ENCODE results near the gene METTL2A.
A peak's percentile ranks its signal among the peaks of the same experiment; 100 is the strongest.
"Not testable (repeated sequence)": the region's sequence is repeated elsewhere in the genome, so short reads cannot be mapped to it uniquely, and the experiment has no call there.

METTL2A gene

GRCh38 chr17:62478880-62479638, 55.4 kb downstream of the METTL2A start:
- WGBS (ENCODE audit: insufficient coverage), result 1% methylated on average over 26 of the region's 84 CpGs
- POLR2A ChIA-PET, result interaction anchor here (1.2 kb wide), 1 partner anchor 9 kb away, joined by 3 read pairs; no protein-coding TSS in a partner anchor
- CTCF ChIA-PET; H3K27me3 ChIP-seq (replicated peaks in 2 of 5; ENCODE audit: control insufficient read depth in 4 of 5, insufficient read depth in 5 of 5, low read length in 4 of 5); H3K36me3 ChIP-seq (ENCODE audit: control insufficient read depth in 4 of 4, insufficient read depth in 4 of 4, low read length in 3 of 4); H3K9me3 ChIP-seq (ENCODE audit: control extremely low read depth in 1 of 5, control insufficient read depth in 4 of 5, insufficient read depth in 2 of 5, low read depth in 1 of 5, low read length in 4 of 5): not testable (repeated sequence)
- H3K4me3 ChIP-seq (ENCODE audit: control insufficient read depth in 1 of 7, extremely low read depth in 1 of 7, insufficient read depth in 4 of 7, low read depth in 2 of 7, low read length in 6 of 7), result peak overlapping the region; percentile 48 to 83 (median 73)
- peak overlapping the region; percentile 85 to 89 for H3K27ac ChIP-seq (ENCODE audit: insufficient read depth in 1 of 2, low read depth in 1 of 2, low read length in 2 of 2, poor library complexity in 1 of 2, severe bottlenecking in 2 of 2)
- H3K4me1 ChIP-seq (ENCODE audit: control extremely low read depth in 1 of 4, control insufficient read depth in 4 of 4, insufficient read depth in 4 of 4, low read length in 3 of 4), result peaks cover 0 to 17% (median 9%) of the 10 kb centered on the region in 4 experiments
- DNase-seq, result peak in 2 of 3 donors; percentile 38 to 56

- H3K27me3 ChIP-seq (replicated peaks in 2 of 5; ENCODE audit: control insufficient read depth in 4 of 5, insufficient read depth in 5 of 5, low read length in 4 of 5); CTCF ChIA-PET; H3K36me3 ChIP-seq (ENCODE audit: control insufficient read depth in 4 of 4, insufficient read depth in 4 of 4, low read length in 3 of 4); H3K9me3 ChIP-seq (ENCODE audit: control extremely low read depth in 1 of 5, control insufficient read depth in 4 of 5, insufficient read depth in 2 of 5, low read depth in 1 of 5, low read length in 4 of 5): not testable (repeated sequence)
- POLR2A ChIA-PET, result interaction anchor here (1.2 kb wide), 1 partner anchor 9 kb away, joined by 3 read pairs; no protein-coding TSS in a partner anchor
- H3K27ac ChIP-seq (ENCODE audit: insufficient read depth in 1 of 2, low read depth in 1 of 2, low read length in 2 of 2, poor library complexity in 1 of 2, severe bottlenecking in 2 of 2), result peak overlapping the region; percentile 85 to 89
- H3K4me3 ChIP-seq (ENCODE audit: control insufficient read depth in 1 of 7, extremely low read depth in 1 of 7, insufficient read depth in 4 of 7, low read depth in 2 of 7, low read length in 6 of 7), result peak overlapping the region; percentile 48 to 83 (median 73)
- 0% methylated on average over 14 of the region's 22 CpGs for WGBS (ENCODE audit: insufficient coverage)
- peaks cover 0 to 17% (median 9%) of the 10 kb centered on the region in 4 experiments for H3K4me1 ChIP-seq (ENCODE audit: control extremely low read depth in 1 of 4, control insufficient read depth in 4 of 4, insufficient read depth in 4 of 4, low read length in 3 of 4)
- DNase-seq, result peak in 2 of 3 donors; percentile 6 to 23
Observed at GRCh38 chr17:62479639-62480258, 56.1 kb downstream of the METTL2A start.

DNA sequence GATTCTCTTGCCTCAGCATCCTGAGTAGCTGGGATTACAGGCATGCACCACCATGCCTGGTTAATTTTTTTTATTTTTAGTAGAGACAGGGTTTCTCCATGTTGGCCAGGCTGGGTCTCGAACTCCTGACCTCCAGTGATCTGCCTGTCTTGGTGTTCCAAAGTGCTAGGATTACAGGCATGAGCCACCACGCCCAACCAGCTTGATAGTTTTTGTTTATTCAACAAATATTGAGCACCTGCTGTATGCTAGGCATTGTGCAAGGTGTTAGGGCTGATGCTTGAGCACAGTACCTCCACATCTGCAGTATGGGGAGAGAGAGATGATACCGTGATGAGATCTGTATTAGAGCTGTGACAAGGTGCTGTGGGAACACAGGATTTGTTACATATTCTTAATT, 58.9 kb downstream of the METTL2A start:
- H3K36me3 ChIP-seq (ENCODE audit: control insufficient read depth in 4 of 4, insufficient read depth in 4 of 4, low read length in 3 of 4); POLR2A ChIA-PET; H3K4me3 ChIP-seq (ENCODE audit: control insufficient read depth in 1 of 7, extremely low read depth in 1 of 7, insufficient read depth in 4 of 7, low read depth in 2 of 7, low read length in 6 of 7); H3K27me3 ChIP-seq (replicated peaks in 2 of 5; ENCODE audit: control insufficient read depth in 4 of 5, insufficient read depth in 5 of 5, low read length in 4 of 5); CTCF ChIA-PET; DNase-seq; H3K27ac ChIP-seq (ENCODE audit: insufficient read depth in 1 of 2, low read depth in 1 of 2, low read length in 2 of 2, poor library complexity in 1 of 2, severe bottlenecking in 2 of 2); H3K9me3 ChIP-seq (ENCODE audit: control extremely low read depth in 1 of 5, control insufficient read depth in 4 of 5, insufficient read depth in 2 of 5, low read depth in 1 of 5, low read length in 4 of 5): not testable (repeated sequence)
- H3K4me1 ChIP-seq (ENCODE audit: control extremely low read depth in 1 of 4, control insufficient read depth in 4 of 4, insufficient read depth in 4 of 4, low read length in 3 of 4), result peaks cover 0 to 10% (median 7%) of the 10 kb centered on the region in 4 experiments
- WGBS (ENCODE audit: insufficient coverage), result 100% methylated on average over 1 of the region's 3 CpGs

- POLR2A ChIA-PET; H3K4me3 ChIP-seq (ENCODE audit: control insufficient read depth in 1 of 7, extremely low read depth in 1 of 7, insufficient read depth in 4 of 7, low read depth in 2 of 7, low read length in 6 of 7); H3K4me1 ChIP-seq (ENCODE audit: control extremely low read depth in 1 of 4, control insufficient read depth in 4 of 4, insufficient read depth in 4 of 4, low read length in 3 of 4); CTCF ChIA-PET; H3K27me3 ChIP-seq (replicated peaks in 2 of 5; ENCODE audit: control insufficient read depth in 4 of 5, insufficient read depth in 5 of 5, low read length in 4 of 5); H3K36me3 ChIP-seq (ENCODE audit: control insufficient read depth in 4 of 4, insufficient read depth in 4 of 4, low read length in 3 of 4); H3K9me3 ChIP-seq (ENCODE audit: control extremely low read depth in 1 of 5, control insufficient read depth in 4 of 5, insufficient read depth in 2 of 5, low read depth in 1 of 5, low read length in 4 of 5): not testable (repeated sequence)
- WGBS (ENCODE audit: insufficient coverage), result no CpG with 5 or more reads among the region's 1 CpG
- peak overlapping the region in 1 of 2 experiments; percentile 14 for H3K27ac ChIP-seq (ENCODE audit: insufficient read depth in 1 of 2, low read depth in 1 of 2, low read length in 2 of 2, poor library complexity in 1 of 2, severe bottlenecking in 2 of 2)
- peak in 2 of 3 donors; percentile 35 to 55 for DNase-seq
Observed at GRCh38 chr17:62490990-62491389, 67.3 kb downstream of the METTL2A start.

DNA sequence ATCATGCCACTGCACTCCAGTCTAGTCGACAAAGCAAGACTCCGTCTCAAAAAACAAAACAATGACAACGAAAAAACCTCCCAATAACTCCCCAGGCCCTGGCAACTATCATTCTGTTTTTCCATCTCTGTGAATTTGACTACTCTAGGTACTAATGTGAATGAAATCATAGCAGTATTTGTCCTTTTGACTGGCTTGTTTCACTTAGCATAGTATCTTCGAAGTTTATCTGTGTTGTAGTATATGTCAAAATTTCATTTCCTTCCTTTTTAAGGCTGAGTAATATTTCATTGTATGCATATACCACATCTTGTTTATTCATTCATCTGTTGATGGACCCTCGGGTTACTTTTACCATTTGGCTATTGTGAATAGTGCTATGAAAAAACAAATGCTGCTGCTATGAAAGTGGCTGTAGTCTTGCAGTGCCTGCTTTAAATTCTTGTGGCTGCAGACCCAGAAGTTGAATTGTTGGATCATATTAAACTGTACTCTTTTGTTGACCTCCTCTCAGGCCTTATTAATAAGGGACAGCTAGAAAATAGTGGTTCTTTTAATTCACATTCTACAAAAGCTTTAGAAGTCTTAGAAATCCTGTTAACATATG, 69.5 kb downstream of the METTL2A start:
- DNase-seq; H3K4me1 ChIP-seq (ENCODE audit: control extremely low read depth in 1 of 4, control insufficient read depth in 4 of 4, insufficient read depth in 4 of 4, low read length in 3 of 4); H3K27me3 ChIP-seq (replicated peaks in 2 of 5; ENCODE audit: control insufficient read depth in 4 of 5, insufficient read depth in 5 of 5, low read length in 4 of 5); H3K4me3 ChIP-seq (ENCODE audit: control insufficient read depth in 1 of 7, extremely low read depth in 1 of 7, insufficient read depth in 4 of 7, low read depth in 2 of 7, low read length in 6 of 7); H3K9me3 ChIP-seq (ENCODE audit: control extremely low read depth in 1 of 5, control insufficient read depth in 4 of 5, insufficient read depth in 2 of 5, low read depth in 1 of 5, low read length in 4 of 5); H3K36me3 ChIP-seq (ENCODE audit: control insufficient read depth in 4 of 4, insufficient read depth in 4 of 4, low read length in 3 of 4); CTCF ChIA-PET; POLR2A ChIA-PET; H3K27ac ChIP-seq (ENCODE audit: insufficient read depth in 1 of 2, low read depth in 1 of 2, low read length in 2 of 2, poor library complexity in 1 of 2, severe bottlenecking in 2 of 2): not testable (repeated sequence)
- no CpG with 5 or more reads among the region's 5 CpGs for WGBS (ENCODE audit: insufficient coverage)

DNA sequence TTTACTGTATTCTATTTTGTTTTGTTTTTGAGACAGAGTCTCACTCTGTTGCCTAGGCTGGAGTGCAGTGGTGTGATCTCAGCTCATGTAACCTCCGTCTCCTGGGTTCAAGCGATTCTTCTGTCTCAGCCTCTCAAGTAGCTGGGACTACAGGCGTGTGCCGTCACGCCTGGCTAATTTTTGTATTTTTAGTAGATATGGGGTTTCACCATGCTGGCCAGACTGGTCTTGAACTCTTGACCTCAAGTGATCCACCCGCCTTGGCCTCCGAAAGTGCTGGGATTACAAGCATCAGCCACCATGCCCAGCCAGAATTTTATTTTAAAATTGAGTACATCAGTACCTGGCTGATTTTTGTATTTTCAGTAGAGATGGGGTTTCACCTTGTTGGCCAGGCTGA, 70.4 kb downstream of the METTL2A start:
- H3K4me3 ChIP-seq (ENCODE audit: control insufficient read depth in 1 of 7, extremely low read depth in 1 of 7, insufficient read depth in 4 of 7, low read depth in 2 of 7, low read length in 6 of 7); H3K27ac ChIP-seq (ENCODE audit: insufficient read depth in 1 of 2, low read depth in 1 of 2, low read length in 2 of 2, poor library complexity in 1 of 2, severe bottlenecking in 2 of 2); H3K36me3 ChIP-seq (ENCODE audit: control insufficient read depth in 4 of 4, insufficient read depth in 4 of 4, low read length in 3 of 4); H3K27me3 ChIP-seq (replicated peaks in 2 of 5; ENCODE audit: control insufficient read depth in 4 of 5, insufficient read depth in 5 of 5, low read length in 4 of 5); POLR2A ChIA-PET; CTCF ChIA-PET; DNase-seq; H3K4me1 ChIP-seq (ENCODE audit: control extremely low read depth in 1 of 4, control insufficient read depth in 4 of 4, insufficient read depth in 4 of 4, low read length in 3 of 4); H3K9me3 ChIP-seq (ENCODE audit: control extremely low read depth in 1 of 5, control insufficient read depth in 4 of 5, insufficient read depth in 2 of 5, low read depth in 1 of 5, low read length in 4 of 5): not testable (repeated sequence)
- 100% methylated on average over 1 of the region's 7 CpGs for WGBS (ENCODE audit: insufficient coverage)

- H3K27me3 ChIP-seq (replicated peaks in 2 of 5; ENCODE audit: control insufficient read depth in 4 of 5, insufficient read depth in 5 of 5, low read length in 4 of 5); H3K4me1 ChIP-seq (ENCODE audit: control extremely low read depth in 1 of 4, control insufficient read depth in 4 of 4, insufficient read depth in 4 of 4, low read length in 3 of 4); H3K9me3 ChIP-seq (ENCODE audit: control extremely low read depth in 1 of 5, control insufficient read depth in 4 of 5, insufficient read depth in 2 of 5, low read depth in 1 of 5, low read length in 4 of 5); H3K36me3 ChIP-seq (ENCODE audit: control insufficient read depth in 4 of 4, insufficient read depth in 4 of 4, low read length in 3 of 4); DNase-seq; H3K27ac ChIP-seq (ENCODE audit: insufficient read depth in 1 of 2, low read depth in 1 of 2, low read length in 2 of 2, poor library complexity in 1 of 2, severe bottlenecking in 2 of 2); CTCF ChIA-PET; H3K4me3 ChIP-seq (ENCODE audit: control insufficient read depth in 1 of 7, extremely low read depth in 1 of 7, insufficient read depth in 4 of 7, low read depth in 2 of 7, low read length in 6 of 7); POLR2A ChIA-PET: not testable (repeated sequence)
- WGBS (ENCODE audit: insufficient coverage), result 100% methylated on average over 3 of the region's 4 CpGs
Observed at GRCh38 chr17:62496344-62496743, 72.6 kb downstream of the METTL2A start.

All from common myeloid progenitor, CD34-positive (primary cell).